AML-193 (cell line): ENCODE results near the gene TBC1D5.
"Not testable (repeated sequence)": the region's sequence is repeated elsewhere in the genome, so short reads cannot be mapped to it uniquely, and the experiment has no call there.

Source experiments
- DNase-seq, 2 experiments: peaks; one replicate each; lab custom pipeline; 2025; lab: John Stamatoyannopoulos, UW

Gene TBC1D5, protein sequence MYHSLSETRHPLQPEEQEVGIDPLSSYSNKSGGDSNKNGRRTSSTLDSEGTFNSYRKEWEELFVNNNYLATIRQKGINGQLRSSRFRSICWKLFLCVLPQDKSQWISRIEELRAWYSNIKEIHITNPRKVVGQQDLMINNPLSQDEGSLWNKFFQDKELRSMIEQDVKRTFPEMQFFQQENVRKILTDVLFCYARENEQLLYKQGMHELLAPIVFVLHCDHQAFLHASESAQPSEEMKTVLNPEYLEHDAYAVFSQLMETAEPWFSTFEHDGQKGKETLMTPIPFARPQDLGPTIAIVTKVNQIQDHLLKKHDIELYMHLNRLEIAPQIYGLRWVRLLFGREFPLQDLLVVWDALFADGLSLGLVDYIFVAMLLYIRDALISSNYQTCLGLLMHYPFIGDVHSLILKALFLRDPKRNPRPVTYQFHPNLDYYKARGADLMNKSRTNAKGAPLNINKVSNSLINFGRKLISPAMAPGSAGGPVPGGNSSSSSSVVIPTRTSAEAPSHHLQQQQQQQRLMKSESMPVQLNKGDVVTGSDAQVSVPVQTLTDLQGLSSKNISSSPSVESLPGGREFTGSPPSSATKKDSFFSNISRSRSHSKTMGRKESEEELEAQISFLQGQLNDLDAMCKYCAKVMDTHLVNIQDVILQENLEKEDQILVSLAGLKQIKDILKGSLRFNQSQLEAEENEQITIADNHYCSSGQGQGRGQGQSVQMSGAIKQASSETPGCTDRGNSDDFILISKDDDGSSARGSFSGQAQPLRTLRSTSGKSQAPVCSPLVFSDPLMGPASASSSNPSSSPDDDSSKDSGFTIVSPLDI

DNA sequence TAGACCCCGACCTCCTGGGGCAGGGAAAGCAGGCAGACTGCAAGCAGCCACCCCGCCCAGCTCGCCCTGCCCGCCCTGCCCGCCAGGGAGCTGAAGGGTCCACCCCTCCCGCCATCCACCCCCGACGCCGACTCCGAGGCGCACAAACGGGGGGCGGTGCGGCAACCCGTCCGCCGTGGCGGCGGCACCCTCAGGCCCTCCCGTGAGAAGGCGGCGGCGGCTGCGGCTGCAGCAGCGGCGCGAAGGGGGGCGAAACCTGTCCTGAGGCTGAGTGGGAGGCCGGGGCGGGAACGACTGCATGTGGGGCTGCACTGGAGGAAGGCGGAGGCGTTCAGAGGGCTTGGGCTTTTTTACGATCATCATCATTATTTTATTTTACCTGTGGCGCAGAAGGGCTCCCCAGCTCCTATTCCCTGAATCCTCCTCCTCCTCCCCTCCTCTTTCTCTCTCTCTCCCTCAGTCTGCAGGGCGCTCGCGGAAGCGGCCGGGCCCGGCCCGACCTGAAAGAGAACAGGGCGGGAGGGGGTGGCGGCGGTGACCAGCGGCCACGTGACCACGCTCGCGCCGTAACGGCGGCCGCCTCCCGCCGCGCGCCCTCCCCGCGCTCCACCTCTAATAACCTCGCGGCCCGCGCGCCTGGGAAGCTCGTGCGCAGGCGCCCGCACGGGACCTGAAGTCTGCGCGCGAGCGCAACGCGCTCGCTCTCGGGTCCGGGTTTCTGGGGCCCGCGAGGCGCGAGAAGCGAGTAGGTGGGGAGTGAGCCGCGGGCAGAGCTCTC is at the start of gene TBC1D5:
Gene TBC1D5 (minus strand): TSS at position 530 of the 778 bp plus-strand sequence. CDS start 234,061 bp downstream, outside the sequence.
- DNase-seq: peak; percentile 95 to 96

DNA sequence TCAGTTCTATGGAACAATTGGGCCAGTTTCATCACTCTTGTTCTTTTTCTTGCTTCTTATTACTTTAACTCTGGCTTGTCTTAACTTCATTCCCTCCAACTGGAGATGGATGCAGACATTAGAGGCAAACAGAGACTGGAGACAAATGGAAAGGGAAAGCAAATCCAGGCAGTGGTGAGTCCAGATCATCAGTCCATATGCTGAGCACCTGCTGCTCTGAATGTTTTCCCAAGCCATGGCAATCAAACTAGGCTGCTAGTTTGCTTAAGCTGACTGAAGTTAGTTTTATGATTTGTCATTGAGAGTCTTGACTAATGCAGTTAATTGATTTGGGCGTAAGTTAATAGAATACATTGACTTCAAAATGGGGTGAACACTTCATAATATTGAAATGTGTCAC is 41.0 kb upstream of the TBC1D5 start:
- DNase-seq: no peak

DNA sequence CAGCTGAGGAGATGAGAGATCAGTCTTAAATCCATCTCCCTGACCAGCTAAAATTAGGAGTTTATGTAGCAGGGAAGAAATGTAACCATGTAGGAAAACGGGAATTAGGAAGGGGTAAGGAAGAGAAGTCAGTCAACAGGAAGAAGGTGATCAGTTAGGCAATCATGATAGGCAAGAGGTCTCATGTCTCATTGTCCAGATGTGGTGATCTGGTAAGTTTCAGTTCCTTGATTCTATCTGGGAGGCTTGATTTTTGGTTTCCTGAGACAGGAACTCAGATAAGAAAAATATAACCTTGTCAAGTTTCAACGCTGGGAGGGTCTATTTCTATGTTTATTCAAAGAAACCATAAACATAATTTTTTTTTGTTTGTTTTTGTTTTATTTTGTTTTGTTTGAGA is 40.3 kb upstream of the TBC1D5 start:
- no peak for DNase-seq

DNA sequence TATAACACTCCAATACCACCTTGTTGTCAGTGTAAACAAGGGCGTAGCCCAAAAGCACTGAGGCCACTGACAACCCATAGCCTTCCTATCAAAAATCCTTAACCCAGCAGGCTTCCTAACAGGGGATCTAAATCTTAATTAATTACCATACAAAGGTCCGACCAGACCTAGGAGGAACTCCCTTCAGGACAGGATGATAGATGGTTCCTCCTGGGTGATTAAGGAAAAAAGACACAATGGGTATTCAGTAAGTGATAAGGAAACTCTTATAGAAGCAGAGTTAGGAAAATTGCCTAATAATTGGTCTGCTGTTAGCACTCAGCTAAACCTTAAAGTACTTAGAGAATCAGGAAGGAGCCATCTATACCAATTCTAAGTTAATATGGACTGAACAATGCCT is 37.9 kb upstream of the TBC1D5 start:
- DNase-seq: peak; percentile 9 to 20

DNA sequence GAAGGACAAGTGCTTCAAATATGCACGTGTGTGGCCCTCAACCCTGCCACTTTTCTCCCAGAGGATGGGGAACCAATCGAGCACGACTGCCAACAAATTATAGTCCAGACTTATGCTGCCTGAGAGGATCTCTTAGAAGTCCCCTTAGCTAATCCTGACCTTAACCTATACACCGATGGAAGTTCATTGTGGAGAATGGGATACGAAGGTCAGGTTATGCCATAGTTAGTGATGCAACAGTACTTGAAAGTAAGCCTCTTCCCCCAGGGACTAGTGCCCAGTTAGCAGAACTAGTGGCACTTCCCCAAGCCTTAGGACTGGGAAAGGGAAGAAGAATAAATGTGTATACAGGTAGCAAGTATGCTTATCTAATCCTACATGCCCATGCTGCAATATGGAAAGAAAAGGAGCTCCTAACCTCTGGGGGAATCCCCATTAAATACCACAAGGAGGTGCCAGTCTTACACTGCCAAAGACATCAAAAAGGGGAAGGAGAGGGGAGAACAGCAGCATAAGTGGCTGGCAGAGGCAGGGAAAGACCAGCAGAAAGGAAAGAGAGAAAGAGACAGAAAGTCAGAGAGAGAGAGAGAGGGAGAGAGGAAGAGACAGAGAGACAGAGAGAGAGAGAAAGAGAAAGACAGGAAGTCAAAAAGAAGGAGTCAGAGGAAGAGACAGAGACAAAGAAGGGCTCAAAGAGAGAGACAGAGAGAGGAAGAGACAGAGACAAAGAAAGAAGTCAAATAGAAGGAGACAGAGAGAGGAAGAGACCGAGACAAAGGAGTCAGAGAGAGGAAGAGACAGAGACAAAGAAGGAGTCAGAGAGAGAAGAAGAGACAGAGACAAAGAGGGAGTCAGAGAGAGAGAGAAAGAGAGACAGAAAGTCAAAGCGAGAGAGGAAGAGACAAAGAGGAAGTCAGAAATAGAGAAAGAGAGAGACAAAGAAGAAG is 37.1 kb upstream of the TBC1D5 start:
- DNase-seq: peak; percentile 52 to 58

DNA sequence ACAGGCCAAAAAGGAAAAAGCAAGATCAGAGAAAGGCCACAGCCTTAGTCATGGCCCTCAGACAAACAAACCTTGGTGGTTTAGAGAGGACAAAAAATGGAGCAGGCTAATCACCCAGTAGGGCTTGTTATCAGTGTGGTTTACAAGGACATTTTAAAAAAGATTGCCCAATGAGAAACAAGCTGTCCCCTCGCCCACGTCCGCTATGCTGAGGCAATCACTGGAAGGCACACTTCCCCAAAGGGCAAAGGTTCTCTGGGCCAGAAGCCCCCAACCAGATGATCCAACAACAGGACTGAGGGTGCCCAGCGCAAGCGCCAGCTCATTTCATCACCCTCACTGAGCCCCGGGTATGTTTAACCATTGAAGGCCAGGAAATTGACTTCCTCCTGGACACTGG is 34.9 kb upstream of the TBC1D5 start:
- DNase-seq: not testable (repeated sequence)

DNA sequence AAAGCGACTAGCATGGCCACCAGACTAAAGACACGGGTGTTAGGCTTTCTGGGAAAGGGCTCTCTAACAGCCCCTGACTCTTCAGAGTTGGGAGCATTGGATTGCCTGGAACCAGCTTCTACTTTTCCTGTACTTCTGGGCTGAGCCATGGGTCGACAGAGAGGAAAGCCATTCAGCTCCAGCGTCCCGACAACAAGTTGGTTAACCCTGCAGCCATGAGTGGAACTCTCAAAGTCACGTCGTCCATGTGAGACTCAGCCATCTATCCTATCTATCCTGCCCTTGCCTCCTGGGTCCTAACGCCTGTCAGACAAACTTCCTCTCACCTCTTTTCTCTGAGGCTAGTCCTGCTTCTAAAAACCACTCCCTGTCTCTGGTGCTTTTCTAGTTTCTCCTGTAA is 32.6 kb upstream of the TBC1D5 start:
- DNase-seq: no peak

DNA sequence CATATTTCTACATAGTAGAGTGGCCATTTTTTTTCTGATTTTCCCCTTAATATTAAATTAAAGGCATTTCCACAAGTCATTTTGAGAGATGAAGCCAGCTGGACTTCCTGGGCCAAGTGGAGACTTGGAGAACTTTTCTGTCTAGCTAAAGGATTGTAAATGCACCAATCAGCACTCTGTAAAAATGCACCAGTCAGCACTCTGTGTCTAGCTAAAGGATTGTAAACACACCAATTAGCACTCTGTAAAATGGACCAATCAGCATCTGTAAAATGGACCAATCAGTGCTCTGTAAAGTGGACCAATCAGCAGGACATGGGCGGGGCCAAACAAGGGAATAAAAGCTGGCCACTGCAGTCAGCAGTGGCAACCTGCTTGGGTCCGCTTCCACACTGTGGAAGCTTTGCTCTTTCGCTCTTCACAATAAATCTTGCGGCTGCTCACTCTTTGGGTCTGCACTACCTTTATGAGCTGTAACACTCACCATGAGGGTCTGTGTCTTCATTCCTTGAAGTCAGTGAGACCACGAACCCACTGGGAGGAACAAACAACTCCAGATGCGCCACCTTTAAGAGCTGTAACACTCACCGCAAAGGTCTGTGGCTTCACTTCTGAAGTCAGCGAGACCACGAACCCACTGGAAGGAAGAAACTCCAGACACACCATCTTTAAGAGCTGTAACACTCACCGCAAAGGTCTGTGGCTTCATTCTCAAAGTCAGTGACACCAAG is 31.9 kb upstream of the TBC1D5 start:
- DNase-seq: not testable (repeated sequence)

DNA sequence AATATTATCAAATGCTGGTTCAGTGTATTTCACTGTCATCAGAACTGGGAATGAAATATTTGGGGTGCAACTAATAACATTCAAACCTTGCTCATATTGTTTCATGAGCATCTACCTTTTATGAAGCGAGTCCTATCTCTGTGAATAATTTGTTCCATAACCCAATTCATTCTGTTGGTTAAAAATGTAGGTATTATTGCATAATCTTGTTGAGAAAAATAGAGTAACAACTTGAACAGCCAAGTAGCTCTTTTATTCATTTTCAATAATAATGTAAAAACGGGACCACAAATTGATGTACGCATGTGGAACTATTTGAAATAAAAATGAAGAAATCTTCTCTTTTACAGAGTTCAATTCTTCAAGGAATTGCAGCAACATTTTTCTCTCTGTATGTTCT is 30.1 kb upstream of the TBC1D5 start:
- DNase-seq: no peak

DNA sequence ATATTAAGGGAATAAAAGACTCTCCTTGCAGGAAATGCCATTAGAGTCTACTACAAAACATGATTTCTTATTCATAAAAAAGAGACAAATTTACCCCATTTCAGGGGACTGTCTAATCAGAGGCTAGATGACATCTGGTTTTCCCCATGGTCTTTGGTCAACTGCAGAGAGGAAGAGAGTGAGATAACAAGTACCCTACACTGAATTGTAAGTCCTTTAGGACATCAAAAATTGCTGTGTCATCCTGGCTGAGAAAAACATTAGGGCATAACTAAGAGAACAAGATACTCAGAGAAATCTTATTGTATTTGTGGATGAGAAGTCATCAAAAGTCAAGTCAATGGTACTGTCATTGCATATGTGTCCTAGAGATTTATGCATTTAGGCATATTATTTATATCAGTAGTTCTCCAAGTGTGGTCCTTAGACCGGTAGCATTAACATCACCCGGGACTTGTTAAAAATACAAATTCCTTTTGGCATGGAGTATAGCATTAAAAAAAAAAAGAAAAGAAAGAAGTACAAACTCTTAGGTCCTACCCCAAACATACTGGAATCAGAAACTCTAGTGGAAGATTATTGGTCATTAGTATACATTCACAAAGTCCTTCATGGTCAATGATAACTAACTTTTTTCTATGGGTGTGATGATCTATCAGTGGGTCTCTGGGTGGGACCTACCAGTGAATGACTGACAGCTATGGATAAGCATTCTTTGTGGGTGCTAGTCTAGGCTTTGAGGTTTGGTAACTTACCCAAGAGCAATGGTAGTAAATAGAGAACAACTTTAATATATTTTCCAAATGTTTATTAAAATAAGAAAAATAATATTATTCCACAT is 29.0 kb upstream of the TBC1D5 start:
- no peak for DNase-seq

DNA sequence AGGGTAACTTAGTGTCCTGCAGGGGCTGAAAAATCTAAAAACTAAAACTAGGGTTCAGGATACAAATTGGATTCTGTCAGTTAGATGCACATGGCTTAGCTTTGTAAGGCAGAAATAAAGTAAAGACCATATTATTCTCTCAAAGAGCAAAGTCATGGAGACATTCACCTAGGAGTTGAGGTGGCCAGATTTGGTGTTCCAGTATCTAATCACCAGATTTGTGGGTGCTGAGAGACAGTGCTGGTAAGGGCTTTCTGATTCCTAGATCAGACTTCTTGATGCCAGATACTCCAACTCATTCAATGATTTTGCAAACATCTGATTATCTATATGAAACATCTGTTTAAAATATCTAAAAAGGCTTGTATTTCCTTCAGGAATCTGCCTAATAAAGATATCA is 28.3 kb upstream of the TBC1D5 start:
- no peak for DNase-seq

DNA sequence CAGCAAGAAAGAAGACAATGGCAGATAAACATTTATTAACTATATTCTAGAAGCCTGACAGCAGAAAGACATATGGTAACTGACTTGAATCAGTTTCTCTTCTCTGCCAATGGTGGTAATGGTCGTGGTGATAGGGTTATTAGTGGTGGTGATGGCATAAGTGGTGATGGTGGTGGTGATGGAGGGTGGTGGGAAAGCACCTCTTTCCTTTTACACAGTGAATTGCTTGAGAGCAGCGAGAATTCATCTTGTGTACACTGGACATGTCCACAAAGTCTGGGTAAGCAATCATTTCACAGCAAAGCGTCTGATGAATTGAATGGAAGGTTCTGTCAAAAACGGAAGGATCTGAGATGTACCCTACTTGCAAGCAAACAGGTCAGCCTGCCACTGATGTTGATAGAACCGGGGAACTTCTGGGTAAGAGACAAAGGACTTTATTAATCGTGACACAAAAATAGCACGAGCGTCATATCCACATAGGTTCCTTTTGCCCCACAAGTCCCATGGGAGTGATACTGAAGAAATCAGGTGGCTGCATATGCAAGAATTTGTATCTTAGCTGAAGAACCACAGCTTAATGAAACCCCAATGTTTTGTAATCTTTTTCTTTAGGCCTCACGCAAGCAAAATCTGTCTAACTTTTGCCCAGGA is 23.5 kb upstream of the TBC1D5 start:
- no peak for DNase-seq

DNA sequence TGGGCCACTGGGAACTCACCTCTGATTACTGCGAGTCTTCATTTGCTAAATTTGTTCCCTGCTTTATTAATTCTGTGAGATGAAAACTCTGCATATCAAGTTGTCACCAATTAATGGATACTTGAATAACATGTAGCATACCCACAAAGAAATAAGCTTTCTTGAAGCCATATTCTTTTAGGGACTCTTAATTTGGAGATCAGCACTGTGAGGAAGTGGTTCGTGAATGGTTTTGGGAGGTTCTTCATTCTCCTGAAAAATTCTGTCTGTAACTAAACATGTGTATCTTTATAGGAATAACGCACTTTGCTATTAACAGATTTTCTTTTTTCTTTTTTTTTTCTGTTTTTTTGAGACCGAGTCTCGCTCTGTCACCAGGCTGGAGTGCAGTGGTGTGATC is 19.1 kb upstream of the TBC1D5 start:
- DNase-seq: no peak

DNA sequence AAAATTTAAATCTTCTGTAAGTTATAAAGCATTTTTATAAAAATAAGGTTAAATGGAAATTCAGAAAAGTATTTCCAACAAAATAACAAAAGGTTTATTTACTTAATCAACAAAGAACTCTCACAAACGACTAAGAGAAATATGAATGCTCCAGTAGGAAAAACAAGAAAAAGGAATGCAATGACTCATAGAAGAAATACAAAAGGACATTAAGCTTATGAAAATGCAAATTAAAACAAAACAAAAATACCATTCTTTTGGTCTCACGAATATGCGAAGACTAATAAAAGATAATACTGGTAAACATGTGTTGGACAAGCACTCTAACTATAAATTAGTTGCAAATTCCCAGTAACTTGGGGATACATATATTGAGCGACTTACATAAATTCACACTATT is 17.5 kb upstream of the TBC1D5 start:
- no peak for DNase-seq

DNA sequence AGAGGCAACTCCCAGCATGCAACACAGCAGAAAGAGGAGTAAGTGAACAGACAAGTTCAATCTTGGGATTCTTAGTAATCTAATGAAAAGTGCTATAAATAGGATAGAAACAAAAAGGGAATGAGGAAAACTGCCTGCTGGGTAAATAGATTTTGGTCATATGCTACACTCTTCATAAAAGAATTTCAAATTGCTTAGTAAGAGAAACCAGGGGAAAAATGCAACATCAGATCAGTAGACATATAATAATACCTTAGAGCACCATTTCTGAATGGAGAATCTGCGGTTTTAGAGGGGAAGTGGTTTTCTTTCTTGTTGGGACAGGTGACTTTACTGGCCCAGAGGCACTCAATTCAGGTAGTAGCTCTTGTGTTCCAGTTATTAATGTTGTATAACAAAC is 13.4 kb upstream of the TBC1D5 start:
- DNase-seq: no peak

DNA sequence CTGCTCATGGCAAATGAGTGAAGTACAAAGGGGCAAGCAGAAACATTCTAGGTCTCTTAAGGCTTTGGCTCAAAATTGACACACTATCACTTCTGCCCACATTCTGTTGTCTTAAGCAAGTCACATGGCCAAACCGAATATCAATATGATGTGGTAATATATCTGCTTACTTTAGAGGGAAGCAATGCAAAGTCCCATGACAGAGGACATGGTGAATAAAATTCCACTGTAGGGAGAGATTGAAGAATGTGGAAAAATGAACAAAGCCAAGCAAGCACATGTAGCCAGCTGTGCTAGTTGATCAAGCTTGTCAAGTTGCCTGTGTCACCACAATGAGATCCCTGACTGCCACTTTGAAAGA is 11.2 kb upstream of the TBC1D5 start:
- no peak for DNase-seq

DNA sequence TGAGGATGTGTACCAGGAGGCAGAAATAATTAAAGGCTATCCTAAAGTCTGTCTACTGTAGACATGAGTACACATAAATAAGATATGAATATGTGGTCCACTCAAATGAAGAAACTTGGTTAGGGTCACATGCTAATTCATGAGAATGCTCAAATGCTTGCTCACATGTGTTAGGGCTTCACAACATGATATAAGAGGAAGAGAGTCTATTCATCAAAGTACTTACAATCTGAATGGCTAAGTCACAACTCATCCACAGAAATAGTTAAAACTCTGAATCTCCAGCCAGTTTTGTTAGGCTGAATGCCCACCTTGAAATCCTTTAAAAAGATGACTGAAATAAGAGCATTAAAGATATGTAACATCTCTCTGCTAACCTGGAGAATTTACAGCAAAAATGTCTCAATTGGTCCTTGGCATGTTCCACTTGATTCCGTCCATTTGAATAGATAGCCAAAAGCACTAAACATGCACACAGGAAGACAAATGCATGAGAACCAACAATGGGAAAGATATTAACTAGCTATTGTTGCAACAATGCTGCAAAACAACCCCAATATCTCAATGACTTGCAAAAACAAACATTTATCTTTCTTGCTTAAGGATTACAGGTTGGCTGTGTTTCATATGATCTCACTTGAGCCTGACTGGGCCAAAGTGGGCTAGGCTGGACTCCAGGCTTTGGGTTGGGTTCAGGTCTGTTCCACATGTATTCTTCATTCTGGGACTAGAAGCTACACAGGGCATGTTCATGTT is 10.6 kb upstream of the TBC1D5 start:
- DNase-seq: no peak

DNA sequence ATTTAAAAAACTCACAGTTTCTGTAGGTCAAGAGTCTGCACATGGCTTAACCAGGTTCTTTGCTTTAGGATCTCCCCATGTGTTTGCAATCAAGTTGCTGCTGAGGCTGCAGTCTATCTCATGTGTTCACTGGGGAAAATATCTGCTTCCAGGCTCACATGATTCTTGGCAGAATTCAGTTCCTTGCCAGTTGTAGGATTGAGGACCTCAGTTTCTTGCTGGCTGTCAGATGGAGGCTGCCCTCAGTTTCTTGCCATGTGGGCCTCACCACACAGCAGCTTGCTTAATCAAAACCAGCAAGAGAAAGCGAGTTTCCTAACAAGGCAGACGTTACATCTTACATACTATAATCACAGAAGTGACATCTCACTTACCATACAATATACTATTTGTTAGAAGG is 10.0 kb upstream of the TBC1D5 start:
- DNase-seq: no peak
